GM21390 (cell line): ENCODE measurements around the gene RASGRF2.

Source experiments
- ATAC-seq: cut with Tn5 transposase; IDR thresholded peaks from one replicate; pipeline ENCODE4 v1.9.1; 2021; ENCODE audit not compliant: unreplicated experiment

The RASGRF2 gene

GRCh38 chr5:81125959-81126358 lies 165.8 kb downstream of the RASGRF2 start:
- no peak for ATAC-seq

- ATAC-seq = no peak
Observed at GRCh38 chr5:81128416-81128815, 168.3 kb downstream of the RASGRF2 start.

GRCh38 chr5:81132381-81132780 lies 172.2 kb downstream of the RASGRF2 start:
- no peak for ATAC-seq

- ATAC-seq = no peak
Observed at GRCh38 chr5:81134066-81134465, 173.9 kb downstream of the RASGRF2 start.

- ATAC-seq = no peak
Observed at GRCh38 chr5:81134566-81134965, 174.4 kb downstream of the RASGRF2 start.

- ATAC-seq = no peak
Observed at GRCh38 chr5:81136557-81136956, 176.4 kb downstream of the RASGRF2 start.

GRCh38 chr5:81137833-81138232 lies 177.7 kb downstream of the RASGRF2 start:
- ATAC-seq = no peak

- no peak for ATAC-seq
Observed at GRCh38 chr5:81140441-81140840, 180.3 kb downstream of the RASGRF2 start.

GRCh38 chr5:81140943-81141342 lies 180.8 kb downstream of the RASGRF2 start:
- no peak for ATAC-seq

- ATAC-seq = no peak
Observed at GRCh38 chr5:81142108-81142507, 181.9 kb downstream of the RASGRF2 start.

GRCh38 chr5:81145329-81145935 lies 185.3 kb downstream of the RASGRF2 start:
- no peak for ATAC-seq

- ATAC-seq = no peak
Observed at GRCh38 chr5:81146031-81146430, 185.9 kb downstream of the RASGRF2 start.

GRCh38 chr5:81147011-81147885 lies 187.1 kb downstream of the RASGRF2 start:
- no peak for ATAC-seq

- ATAC-seq = no peak
Observed at GRCh38 chr5:81147886-81148571, 187.9 kb downstream of the RASGRF2 start.

GRCh38 chr5:81151546-81151945 lies 191.4 kb downstream of the RASGRF2 start:
- no peak for ATAC-seq

- no peak for ATAC-seq
Observed at GRCh38 chr5:81154725-81155124, 194.6 kb downstream of the RASGRF2 start.

GRCh38 chr5:81156732-81157131 lies 196.6 kb downstream of the RASGRF2 start:
- ATAC-seq = no peak

GRCh38 chr5:81161012-81161601 lies 200.9 kb downstream of the RASGRF2 start:
- ATAC-seq = peak; percentile 68

- ATAC-seq = no peak
Observed at GRCh38 chr5:81162501-81162900, 202.3 kb downstream of the RASGRF2 start.

- ATAC-seq = no peak
Observed at GRCh38 chr5:81163651-81164050, 203.5 kb downstream of the RASGRF2 start.

- no peak for ATAC-seq
Observed at GRCh38 chr5:81164476-81164875, 204.3 kb downstream of the RASGRF2 start.
